Endometrial microvascular endothelial cells (primary cell): ENCODE measurements around the gene CCDC88B. TPM values are rescaled to one million over a fixed set of nuclear protein-coding genes. Genes with fewer than 3 reads are reported as not detected.
"Not testable (repeated sequence)": the region's sequence is repeated elsewhere in the genome, so short reads cannot be mapped to it uniquely, and the experiment has no call there.

Experiments
- in situ Hi-C: cut with HindIII; loops from 2 replicates; pipeline ENCODE4 v1.10.0; 2017; ENCODE audit warnings: low sequenced_read_pairs, low pct_unique_long_range_greater_than_20kb; ENCODE audit errors: inconsistent ontology term
- total RNA-seq: library from RNA; depleted of rRNA; stranded (reverse); fragments of >200 nt; gene quantifications from one replicate; pipeline ENCODE4 v1.2.3, GENCODE V29; 2015; ENCODE audit errors: inconsistent ontology term

The CCDC88B gene
- total RNA-seq, 1 donor from 2014 or later: 8.5 TPM

GRCh38 chr11:64318766-64319761, 20.9 kb upstream of the CCDC88B start:
- in situ Hi-C loops: no loop called here

GRCh38 chr11:64320556-64320955, 19.4 kb upstream of the CCDC88B start:
- in situ Hi-C loops: no loop called here

GRCh38 chr11:64321026-64321425, 19.0 kb upstream of the CCDC88B start:
- in situ Hi-C loops: no loop called here

GRCh38 chr11:64321533-64321932, 18.5 kb upstream of the CCDC88B start:
- in situ Hi-C loops: no loop called here

GRCh38 chr11:64322925-64323260, 17.1 kb upstream of the CCDC88B start:
- in situ Hi-C loops: no loop called here

- in situ Hi-C loops: no loop called here
Measured at GRCh38 chr11:64323373-64323772, 16.6 kb upstream of the CCDC88B start.

- in situ Hi-C loops: not testable (repeated sequence)
Measured at GRCh38 chr11:64323984-64324383, 16.0 kb upstream of the CCDC88B start.

- in situ Hi-C loops: no loop called here
Measured at GRCh38 chr11:64324692-64325469, 15.1 kb upstream of the CCDC88B start.

- in situ Hi-C loops: no loop called here
Measured at GRCh38 chr11:64327375-64327774, 12.6 kb upstream of the CCDC88B start.

- in situ Hi-C loops: no loop called here
Measured at GRCh38 chr11:64327993-64328392, 12.0 kb upstream of the CCDC88B start.

GRCh38 chr11:64330888-64331287, 9.1 kb upstream of the CCDC88B start:
- in situ Hi-C loops: no loop called here

GRCh38 chr11:64331569-64332371, 8.2 kb upstream of the CCDC88B start:
- in situ Hi-C loops: no loop called here

GRCh38 chr11:64333556-64333955, 6.4 kb upstream of the CCDC88B start:
- in situ Hi-C loops: no loop called here

- in situ Hi-C loops: no loop called here
Measured at GRCh38 chr11:64334764-64335735, 5.0 kb upstream of the CCDC88B start.

GRCh38 chr11:64337538-64338249, 2.3 kb upstream of the CCDC88B start:
- in situ Hi-C loops: no loop called here

GRCh38 chr11:64338716-64339115, 1.3 kb upstream of the CCDC88B start:
- in situ Hi-C loops: no loop called here

GRCh38 chr11:64339286-64339685, 718 bp upstream of the CCDC88B start:
- in situ Hi-C loops: no loop called here
